WERI-Rb-1 (cell line): Measurements from ENCODE around the gene ITGB3.

Experiments used
- DNase-seq: peaks from one replicate; pipeline ENCODE4 v3.0.0-alpha.2; 2020
- H3K27ac ChIP-seq: fragments of 250-450 bp; sonication (Bioruptor Pico); 2 replicates; pipeline ENCODE4 v1.5.1; 2020; ENCODE audit warnings: mild to moderate bottlenecking, moderate library complexity
- H3K27me3 ChIP-seq: fragments of 250-450 bp; sonication (Bioruptor Pico); 2 replicates; pipeline ENCODE4 v1.5.1; 2021; ENCODE audit warnings: mild to moderate bottlenecking, low read depth, moderate library complexity; ENCODE audit not compliant: insufficient read depth, severe bottlenecking
- H3K36me3 ChIP-seq: fragments of 250-450 bp; sonication (Bioruptor Pico); 2 replicates; pipeline ENCODE4 v1.5.1; 2020; ENCODE audit warnings: mild to moderate bottlenecking, moderate library complexity
- H3K4me3 ChIP-seq: 2 replicates; pipeline ENCODE4 v1.5.1; 2011; ENCODE audit warnings: low read depth, mild to moderate bottlenecking, control low read depth, low read length
- H3K9me3 ChIP-seq: fragments of 250-450 bp; sonication (Bioruptor Pico); 2 replicates; pipeline ENCODE4 v1.5.1; 2021; ENCODE audit warnings: mild to moderate bottlenecking, moderate library complexity; ENCODE audit not compliant: severe bottlenecking
- TF ChIP-seq, protein P1 (sequence below): IDR thresholded peaks from 2 replicates; pipeline ENCODE4 v1.5.1; 2011; ENCODE audit warnings: low read depth, mild to moderate bottlenecking, control low read depth, inconsistent platforms, low read length

Gene ITGB3

DNA sequence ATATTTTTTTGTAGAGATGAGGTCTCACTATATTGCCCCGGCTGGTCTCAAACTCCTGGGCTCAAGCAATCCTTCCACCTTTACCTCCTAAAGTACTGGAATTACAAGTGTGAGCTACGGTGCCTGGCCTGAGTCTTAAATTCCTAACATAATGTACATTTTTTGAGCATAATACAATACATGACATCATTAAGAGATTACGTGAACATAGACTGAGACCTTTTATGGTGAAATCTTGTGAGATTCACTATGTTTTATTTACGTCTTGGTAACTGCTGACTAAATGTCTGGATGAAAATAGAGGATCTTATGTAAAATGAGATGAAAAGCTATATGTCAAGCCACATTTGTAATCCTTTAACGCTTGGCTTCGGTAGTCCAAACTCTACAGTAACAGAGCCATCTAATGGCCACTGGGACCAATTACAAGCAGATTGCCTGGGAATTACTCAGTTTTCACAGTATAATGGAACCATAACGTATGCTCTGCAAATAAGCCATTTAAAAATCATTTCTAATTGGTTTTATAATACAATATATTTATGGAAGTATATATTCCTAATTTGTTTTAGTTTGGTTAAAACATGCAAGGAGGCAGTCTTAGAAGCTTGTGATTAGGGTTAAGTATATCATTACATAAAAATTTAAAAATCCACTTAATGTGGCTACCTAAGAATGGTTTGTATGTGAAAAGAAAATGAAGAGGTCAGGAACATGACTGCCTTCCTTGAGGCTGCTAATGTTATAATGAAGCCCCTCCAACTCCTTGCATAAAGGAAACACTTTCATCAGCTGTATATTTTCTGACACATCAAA, 62.0 kb downstream of the ITGB3 start:
- H3K27ac ChIP-seq, result no peak overlapping the region
- no peaks in the 10 kb centered on the region for H3K36me3 ChIP-seq
- H3K4me3 ChIP-seq, result no peak overlapping the region
- H3K9me3 ChIP-seq, result peaks cover 3% of the 10 kb centered on the region
- TF ChIP-seq, protein P1, sequence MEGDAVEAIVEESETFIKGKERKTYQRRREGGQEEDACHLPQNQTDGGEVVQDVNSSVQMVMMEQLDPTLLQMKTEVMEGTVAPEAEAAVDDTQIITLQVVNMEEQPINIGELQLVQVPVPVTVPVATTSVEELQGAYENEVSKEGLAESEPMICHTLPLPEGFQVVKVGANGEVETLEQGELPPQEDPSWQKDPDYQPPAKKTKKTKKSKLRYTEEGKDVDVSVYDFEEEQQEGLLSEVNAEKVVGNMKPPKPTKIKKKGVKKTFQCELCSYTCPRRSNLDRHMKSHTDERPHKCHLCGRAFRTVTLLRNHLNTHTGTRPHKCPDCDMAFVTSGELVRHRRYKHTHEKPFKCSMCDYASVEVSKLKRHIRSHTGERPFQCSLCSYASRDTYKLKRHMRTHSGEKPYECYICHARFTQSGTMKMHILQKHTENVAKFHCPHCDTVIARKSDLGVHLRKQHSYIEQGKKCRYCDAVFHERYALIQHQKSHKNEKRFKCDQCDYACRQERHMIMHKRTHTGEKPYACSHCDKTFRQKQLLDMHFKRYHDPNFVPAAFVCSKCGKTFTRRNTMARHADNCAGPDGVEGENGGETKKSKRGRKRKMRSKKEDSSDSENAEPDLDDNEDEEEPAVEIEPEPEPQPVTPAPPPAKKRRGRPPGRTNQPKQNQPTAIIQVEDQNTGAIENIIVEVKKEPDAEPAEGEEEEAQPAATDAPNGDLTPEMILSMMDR, result peak; percentile 79
- peak; percentile 36 for DNase-seq
- H3K27me3 ChIP-seq, result no peaks in the 10 kb centered on the region

DNA sequence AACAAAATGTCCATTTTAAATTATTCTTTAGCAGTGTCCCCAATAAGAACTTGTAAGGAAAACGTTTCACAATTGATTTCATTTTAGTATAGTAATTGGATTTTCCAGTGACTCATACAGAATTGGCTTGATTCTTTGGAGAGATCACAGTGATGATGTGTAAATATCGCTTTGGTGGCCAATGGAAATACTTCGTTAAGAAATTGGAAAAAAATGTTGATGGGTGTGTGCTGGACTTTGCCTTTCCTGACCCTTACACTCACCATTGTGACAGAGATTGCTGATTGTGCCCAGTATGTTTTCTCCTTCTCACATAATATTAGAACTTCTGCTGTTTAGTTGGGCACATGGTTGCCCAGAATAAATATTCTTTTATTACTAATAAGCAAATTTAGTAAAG, 62.7 kb downstream of the ITGB3 start:
- H3K27ac ChIP-seq, result no peak overlapping the region
- H3K4me3 ChIP-seq, result no peak overlapping the region
- H3K27me3 ChIP-seq, result no peaks in the 10 kb centered on the region
- peaks cover 3% of the 10 kb centered on the region for H3K9me3 ChIP-seq
- no peak for DNase-seq
- no peaks in the 10 kb centered on the region for H3K36me3 ChIP-seq
- TF ChIP-seq, protein P1, result no peak

DNA sequence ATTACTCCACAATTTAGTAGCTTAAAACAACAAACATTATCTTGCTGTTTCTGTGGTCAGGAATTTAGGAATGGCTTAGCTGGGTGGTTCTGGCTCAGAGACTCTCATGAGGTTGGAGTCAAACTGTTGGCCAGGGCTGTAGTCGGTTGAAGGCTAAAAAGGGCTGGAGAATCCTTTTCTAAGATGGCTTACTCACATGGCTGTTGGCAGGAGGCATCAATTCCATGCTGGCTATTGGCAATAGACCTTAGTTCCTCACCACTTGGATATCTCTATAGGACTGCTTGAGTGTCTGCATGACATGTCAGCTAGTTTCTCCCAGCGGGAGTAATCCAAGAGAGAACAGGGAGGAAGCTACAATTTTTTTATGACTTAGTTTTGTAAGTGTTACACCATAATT, 63.5 kb downstream of the ITGB3 start:
- no peaks in the 10 kb centered on the region for H3K27me3 ChIP-seq
- TF ChIP-seq, protein P1, result no peak
- H3K4me3 ChIP-seq, result no peak overlapping the region
- no peak overlapping the region for H3K27ac ChIP-seq
- H3K36me3 ChIP-seq, result no peaks in the 10 kb centered on the region
- DNase-seq, result no peak
- H3K9me3 ChIP-seq, result peaks cover 3% of the 10 kb centered on the region

DNA sequence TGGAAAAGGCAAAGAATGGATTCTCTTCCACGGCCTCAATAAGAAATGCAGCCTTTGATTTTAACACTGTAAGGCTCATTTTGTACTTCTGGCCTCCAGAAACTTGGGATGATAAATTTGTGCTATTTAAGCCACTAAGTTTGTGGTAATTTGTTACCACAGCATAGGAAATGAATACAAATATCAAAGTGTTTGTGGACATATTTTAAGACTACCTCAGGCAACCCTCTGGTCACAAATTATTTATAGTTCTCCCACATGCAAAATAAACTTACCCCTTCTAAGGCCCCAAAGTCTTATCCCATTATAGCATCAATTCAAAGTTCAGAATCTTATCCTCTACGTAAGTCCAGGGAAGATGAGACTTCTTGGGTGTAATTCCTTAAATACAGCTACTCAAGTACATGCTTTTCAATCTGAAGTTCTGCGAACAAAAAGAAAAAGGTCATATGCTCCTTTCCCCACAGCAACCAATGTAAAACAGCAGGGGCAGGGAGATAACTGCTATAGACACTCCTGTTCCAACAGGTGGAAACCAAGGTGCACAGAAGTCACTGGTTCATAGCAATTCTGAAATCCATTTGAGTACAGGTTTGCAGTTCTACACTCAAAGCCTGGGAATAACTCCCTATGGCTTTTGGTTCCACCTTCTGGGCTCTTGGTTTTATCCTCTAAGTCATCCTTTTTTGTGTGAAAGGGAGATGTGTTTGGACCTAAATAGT, 64.7 kb downstream of the ITGB3 start:
- Histone ChIP-seq H3K4me3 (no peak overlapping the region), H3K36me3 (no peaks in the 10 kb centered on the region), H3K27ac (no peak overlapping the region), H3K27me3 (no peaks in the 10 kb centered on the region), H3K9me3 (peaks cover 3% of the 10 kb centered on the region)
- no peak for DNase-seq
- TF ChIP-seq, protein P1, result peak; percentile 12; the same call in 1 of the 2 replicates

DNA sequence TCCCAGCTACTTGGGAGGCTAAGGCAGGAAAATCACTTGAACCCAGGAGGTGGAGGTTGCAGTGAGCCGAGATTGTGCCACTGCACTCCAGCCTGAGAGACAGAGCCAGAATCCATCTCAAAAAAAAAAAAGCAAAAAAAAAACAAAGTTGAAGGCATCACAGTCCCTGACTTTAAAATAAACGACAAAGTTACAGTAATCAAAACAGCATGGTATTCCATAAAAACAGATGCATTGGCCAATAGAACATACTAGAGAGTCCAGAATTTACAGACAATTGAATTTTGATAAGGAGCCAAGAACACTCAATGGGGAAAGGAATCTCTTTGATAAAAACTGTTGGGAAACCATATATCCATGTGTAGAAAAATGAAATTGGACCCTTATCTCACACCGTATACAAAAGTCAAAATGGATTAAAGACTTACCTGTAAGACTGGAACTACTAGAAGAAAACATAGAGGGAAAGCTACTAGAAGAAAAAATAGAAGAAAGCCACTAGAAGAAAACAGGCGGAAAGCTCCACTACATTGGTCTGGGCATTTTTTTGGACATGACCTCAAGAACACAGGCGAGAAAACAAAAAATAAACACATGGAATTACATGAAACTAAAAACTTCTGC, 67.4 kb downstream of the ITGB3 start:
- TF ChIP-seq, protein P1, result no peak
- Histone ChIP-seq H3K27ac (no peak overlapping the region), H3K4me3 (no peak overlapping the region), H3K9me3 (peaks cover 13% of the 10 kb centered on the region), H3K27me3 (no peaks in the 10 kb centered on the region), H3K36me3 (no peaks in the 10 kb centered on the region)
- no peak for DNase-seq
